Stimulated activated CD4-positive, alpha-beta T cell treated with anti-CD3 and anti-CD28 coated beads, Interleukin-2, amount 100 ng/mL, for 24 hours (primary cell): ENCODE results near the gene ATP6V0B.

Source experiments
- DNase-seq, 2 donors: peaks; one replicate each; pipeline ENCODE4 v3.0.0-alpha.2; 2020

Gene ATP6V0B

DNA sequence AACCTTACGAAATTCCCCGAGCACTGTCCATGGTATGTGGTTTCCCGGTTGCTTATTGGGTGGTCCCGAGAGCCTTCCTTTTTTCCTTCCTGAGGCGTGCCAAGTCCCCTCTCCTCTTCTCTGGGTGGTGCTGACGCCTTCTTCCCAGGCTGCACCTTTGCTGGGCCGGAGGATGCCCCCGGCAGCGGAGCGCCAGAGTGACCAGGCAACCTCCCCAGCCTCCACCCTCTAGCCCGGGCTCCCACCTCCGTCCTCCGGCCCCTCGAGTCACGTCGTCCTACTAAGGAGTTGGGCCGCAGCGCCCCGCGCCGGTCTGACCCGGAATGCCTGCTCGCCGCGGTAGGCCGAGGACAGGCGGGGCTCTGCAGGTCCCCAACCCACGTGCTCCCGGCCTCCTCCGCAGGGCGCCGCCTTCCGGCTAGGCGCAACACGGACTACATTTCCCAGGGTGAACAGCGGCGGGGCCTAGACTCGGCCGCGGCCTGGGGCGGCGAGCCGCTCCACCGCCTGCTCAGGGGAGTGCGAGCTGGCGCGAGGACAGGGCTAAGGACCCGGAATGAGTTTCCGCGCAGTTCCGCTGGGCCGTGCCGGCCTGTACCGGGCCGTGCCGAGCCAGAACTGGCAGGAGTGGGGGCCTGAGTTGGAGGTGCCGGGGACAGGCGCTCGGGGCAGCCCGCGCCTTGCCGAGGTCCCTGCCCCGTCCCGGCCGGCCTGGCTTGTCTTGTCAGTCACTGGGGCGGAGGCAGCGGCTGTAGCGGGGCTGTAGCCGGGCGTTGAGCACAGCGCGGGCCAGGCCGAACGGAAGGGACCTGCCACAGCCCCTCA is 28.3 kb upstream of the ATP6V0B start, which contains the start of gene IPO13:
Gene IPO13 (plus strand): TSS at position 715 of the 825 bp plus-strand sequence. CDS start 651 bp downstream, outside the sequence.
- peak; percentile 95 for DNase-seq

DNA sequence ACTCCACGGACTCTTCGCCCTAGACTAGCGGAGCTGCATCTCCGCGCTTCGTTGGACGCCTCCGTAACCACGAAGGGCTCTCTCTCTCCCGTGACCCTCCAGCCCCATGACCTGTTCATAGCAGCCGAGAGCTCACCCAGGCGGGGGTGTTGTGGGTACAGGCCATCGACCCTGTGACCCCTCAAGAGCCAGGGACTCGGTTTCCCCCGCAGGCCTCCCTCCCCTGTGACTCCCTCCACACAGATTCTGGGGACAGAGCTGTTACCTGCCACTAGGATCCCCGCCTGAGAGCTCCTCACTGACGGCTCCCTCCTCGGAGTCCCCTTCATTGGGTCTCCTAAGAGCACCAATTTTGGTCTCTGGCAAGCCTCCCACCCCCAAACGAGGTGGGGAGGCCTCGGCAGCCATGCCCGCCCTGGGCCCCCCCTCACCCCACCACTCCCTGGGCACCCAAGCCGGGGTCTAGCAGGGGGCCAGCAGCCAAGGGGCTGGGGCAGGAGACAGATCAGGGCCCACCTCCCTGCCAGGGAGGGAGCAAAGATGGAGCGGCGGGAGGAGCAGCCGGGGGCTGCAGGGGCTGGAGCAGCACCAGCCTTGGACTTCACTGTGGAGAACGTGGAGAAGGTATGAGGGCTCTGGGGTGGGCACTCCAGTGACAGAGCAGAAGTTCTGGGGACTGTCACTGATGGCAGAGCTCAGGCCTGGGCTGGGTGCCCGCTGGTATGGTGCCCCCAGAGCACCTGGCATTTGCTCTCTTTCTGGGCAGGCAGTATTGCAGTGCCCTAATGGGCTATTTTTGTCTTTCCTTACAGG is 27.5 kb upstream of the ATP6V0B start:
- DNase-seq, result no peak

DNA sequence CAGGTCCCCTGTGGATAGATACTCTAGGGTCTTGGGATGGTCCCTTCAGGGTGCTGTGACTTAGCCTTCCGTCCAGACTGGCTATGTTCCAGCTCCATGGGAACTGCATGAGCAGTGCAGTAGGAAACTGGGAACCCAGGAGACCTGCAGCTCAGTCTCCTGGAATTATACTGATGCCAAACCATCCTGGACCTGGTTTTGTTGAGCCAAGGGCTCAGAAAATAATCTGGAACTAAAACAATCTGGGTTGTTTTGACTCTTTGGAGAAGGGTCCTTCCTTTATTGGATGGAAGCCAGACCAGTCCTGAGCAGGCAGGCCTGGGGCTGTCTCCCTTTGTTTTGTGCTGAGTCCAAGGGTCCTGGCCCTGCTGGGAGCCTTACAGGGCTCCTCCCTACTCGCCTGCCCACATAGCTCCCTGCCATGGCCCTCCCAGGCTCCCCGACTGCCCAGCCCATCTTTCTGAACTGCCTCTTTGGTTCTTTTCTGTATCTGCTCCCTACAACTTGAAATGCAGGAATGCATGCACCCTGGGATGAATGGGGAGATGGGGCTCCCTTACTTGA is 26.8 kb upstream of the ATP6V0B start:
- DNase-seq, result no peak

DNA sequence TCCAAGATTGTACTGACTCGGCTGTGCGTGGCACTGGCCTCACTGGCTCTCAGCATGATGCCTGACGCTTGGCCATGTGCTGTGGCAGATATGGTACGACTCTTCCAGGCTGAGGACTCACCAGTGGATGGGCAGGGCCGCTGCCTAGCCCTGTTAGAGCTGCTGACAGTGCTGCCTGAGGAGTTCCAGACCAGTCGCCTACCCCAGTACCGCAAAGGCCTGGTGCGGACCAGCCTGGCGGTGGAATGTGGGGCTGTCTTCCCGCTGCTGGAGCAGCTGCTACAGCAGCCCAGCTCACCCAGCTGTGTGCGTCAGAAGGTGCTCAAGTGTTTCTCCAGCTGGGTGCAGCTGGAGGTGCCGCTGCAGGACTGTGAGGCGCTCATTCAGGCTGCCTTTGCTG is 25.1 kb upstream of the ATP6V0B start:
- DNase-seq, result no peak

DNA sequence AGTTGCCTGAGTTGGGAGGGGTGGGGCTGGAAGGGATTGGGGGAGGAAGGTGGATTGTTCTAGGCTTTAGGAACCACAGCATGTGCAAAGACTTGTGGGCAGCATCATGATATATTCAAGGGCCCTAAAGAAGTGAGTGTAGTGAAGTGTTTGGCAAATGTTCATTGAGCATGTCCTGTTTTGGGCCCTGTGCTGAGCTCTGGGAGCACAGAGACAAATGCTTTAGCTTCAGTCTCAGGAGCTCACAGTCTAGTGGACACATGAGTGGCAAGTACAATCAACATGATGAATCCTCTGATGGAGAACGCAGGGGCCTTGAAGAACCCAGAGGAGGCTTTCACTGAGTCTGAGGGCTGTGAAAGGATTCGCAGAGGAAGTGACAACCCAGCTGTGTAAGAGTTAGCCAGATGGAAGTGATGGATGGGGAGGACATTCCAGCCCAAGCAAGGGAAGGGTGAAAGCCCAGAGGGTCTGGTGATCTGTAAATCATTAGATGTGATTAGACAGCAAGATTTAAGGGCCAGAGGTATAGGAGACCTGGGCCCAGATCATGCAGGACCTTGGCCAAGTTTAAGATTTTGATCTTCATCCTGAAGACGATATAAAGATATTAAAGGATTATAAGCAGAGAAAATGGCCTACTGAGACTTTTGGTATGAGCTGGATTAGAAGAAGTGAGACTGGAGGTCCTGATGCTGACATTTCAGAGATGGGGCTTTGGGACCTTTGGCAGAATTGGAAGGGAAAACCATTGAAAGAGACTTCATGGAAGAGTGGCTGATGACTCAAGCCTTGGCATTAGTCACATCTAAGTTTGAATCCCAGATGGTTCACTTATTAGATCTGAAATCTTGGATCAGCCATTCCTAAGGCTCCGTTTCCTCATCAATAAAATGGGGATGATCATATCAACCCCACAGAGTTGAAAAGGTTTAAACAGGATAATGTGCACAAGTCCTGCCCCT is 23.5 kb upstream of the ATP6V0B start:
- no peak for DNase-seq

DNA sequence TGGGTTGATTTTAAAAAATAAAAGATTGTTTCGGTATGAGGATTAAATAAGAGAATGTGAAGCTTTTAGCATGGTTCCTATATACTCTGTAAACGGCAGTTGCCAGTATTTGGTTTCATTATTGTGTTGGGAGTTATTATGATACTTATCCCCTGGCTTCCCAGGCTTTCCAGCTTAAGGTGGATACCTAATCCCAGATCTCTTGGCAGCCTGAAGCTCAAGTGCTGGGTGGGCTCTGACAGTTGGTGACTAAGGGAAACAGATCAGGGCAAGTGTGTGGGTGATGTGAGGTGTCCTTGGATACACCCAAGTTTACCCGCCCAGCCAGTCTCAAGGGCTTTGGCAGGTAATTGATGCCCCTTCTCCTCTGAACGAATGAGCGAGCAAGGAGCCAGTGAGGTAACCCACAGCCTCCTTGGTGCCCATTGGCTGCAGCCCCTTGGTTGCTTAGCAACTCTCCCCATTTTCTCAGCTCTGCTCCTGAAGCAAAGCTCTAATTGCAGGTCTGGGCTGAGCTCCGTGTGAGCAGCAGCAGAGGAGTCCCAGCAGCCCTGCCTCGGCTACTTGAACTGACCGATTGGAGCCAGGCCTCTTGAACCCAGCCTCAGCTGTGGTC is 21.9 kb upstream of the ATP6V0B start:
- no peak for DNase-seq

DNA sequence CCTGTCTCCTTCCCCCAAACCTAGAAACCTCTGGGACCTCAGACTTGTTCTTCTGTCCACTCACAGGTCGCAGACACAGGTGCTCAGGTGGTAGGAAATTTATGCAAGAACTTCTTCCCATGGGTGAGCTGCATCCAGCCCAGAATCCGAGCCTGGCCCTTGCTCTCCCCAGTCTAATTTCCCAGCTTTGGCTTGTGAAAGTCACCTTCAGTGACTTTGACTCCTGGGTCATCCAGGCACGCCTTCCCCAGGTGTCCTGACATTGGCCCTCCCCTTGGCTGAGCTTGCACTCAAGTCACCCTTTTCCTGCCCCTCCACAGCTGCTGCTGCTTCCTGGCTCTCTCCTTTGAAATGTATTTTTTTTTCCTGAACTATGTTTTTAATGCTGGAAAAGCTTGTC is 21.4 kb upstream of the ATP6V0B start:
- DNase-seq, result no peak

DNA sequence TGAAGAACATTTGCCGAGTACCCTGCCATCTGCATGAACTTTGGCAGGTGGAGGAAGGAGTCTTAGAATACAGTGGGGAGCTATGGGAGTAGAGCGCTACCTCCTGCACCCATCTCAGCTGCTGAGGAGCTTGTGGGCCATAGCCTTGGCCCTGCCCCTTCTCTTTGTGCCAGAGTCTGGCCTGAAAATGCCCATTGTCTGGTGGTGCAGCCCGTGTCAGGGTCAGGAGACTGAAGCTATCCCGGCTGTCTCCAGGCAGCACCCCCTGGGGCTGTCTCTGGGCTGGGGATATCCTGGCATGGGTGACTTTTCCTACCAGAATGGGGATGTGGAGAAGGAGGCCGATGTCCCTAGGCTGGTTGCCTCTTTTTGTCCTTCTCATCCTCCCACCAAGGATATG is 20.7 kb upstream of the ATP6V0B start:
- no peak for DNase-seq

DNA sequence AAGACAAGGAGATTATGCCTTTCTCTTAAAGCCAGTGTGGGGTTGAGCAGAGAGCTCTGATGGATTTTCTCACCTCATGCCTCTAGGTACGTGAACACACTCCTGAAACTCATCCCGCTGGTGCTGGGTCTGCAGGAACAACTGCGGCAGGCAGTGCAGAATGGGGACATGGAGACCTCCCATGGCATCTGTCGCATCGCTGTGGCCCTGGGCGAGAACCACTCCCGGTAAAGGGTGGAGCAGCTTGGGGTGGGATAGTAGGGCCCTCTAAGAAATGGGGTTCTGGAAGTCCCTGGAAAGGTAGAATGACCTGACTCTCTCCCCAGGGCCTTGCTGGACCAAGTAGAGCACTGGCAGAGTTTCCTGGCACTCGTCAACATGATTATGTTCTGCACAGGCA is 18.5 kb upstream of the ATP6V0B start:
- no peak for DNase-seq

DNA sequence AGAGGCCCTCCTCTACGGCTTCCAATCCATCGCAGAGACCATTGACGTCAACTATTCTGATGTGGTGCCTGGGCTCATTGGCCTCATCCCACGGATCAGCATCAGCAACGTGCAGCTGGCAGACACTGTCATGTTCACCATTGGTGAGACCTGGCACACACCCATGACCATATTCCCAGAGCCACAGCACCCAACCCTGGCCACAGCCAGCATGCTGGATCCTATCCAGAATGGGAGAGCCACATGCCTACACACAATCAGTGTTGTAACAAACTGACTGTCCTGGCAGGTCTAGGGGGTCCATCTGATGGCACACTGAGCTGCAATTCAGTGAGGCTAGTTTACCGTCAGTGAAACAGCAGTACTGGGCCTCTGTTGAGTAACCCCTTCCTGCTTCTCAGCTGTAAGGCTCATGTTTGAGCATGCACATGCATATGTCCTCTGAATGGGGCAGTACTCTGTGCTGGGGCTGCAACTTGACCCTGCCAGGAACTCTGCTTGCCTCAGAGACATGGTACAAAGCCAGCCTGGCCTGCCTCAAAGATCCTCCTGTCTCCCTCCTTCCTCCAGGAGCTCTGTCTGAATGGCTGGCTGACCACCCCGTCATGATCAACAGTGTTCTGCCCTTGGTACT is 17.2 kb upstream of the ATP6V0B start:
- no peak for DNase-seq

DNA sequence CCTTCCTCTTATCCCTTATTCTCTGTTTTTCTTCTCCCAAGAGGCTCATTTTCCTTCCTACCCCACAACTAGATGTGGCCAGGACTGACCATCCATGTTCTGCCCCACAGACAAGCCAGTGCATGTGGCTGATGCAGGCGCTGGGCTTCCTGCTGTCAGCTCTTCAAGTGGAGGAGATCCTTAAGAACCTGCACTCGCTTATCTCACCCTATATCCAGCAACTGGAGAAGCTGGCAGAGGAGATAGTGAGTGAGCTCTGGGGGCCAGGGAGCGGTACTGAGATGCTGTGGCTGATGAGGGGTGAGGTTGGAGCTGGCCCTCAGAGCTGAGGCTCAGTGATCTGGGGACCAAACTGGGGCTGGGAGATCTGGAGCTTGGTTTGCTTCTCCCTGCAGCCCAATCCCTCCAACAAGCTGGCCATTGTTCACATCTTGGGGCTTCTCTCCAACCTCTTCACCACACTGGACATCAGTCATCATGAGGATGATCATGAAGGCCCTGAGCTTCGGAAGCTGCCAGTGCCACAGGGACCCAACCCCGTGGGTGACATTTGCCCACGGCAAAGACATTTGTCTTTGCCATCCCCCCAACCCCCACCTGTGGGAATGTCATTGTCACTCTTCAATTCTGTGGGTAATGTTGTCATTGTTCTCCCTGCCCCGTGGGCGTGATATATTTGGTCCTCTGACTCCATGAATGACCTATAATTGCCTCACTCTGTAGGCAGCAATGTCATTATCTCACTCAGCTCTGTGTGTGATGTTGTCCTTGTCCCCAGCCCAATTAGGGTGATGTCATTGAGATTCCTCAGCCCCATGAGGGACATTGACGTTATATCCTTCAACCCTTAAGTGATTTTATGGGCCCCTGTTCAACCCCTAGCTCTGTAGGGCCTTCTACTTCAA is 16.2 kb upstream of the ATP6V0B start:
- DNase-seq, result no peak

DNA sequence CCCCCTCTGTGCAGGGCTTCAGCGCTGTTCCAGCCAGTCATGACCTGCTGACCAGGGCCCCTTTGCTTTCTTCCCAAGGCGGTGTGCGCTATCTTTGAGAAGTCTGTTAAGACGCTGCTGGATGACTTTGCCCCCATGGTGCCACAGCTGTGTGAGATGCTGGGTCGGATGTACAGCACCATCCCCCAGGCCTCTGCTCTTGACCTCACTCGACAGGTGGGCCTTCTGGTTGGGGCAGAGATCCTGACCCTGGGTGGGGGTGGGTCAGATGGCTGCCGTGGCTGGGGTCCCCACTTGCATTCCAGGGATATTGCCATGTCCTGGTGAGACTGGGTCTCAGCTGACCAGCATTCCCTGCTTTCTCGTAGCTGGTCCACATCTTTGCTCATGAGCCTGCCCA is 14.0 kb upstream of the ATP6V0B start:
- no peak for DNase-seq

DNA sequence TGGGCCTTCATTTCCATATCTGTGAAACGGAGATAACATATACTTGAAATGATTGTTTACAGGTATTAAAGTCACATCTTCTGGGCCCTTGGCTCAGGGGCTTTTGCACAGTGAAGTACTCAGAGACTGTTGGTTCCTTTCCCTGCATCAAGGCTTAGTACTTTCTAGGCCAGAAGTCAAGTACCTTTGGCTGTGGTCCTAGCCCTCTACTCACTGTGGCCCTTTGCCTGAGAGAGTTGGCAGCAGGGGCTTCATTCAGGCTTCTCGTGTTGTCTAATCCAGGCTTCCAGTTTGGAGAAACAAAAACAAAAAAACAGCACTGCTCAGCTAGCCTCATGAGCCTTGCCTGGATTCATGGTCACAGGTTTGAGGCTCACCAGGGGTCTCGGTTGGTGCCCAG is 13.1 kb upstream of the ATP6V0B start:
- no peak for DNase-seq

DNA sequence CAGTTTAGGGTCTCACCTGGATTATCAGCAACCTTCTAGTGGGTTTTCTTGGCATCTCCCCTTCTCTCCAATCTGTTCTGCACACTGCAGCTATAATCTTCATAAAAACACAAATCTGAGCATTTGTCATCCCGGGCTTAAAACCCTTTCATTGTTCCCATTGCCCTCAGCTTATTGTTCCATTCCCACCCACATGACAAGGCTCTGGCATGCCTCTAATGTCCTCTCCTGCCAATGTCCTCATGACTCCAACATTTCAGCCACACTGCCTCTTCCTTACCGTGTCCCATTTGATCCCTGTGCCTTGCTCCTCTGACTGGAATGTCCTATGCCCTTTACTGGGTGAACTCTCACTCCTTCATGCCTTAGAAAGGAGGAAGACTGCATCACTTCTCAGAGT is 12.4 kb upstream of the ATP6V0B start:
- DNase-seq, result no peak

DNA sequence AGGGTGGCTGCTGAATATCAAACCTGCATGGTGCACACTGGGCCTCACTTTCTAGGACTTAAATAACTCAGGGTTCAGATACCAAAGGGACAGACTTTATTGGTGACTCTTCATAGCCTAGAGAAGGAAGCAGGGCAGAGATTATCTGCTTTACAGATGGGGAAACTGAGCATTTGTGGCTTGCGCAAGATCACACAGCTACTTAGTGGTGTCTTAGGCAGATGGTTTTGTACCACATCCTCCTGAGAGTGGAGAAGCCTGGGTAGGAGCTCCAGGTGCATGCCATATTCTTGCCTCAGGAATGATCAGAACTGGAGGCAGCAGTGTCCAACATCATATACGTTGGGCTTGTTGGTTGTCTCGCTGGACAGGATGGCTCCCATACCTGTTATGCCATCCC is 11.8 kb upstream of the ATP6V0B start:
- no peak for DNase-seq

DNA sequence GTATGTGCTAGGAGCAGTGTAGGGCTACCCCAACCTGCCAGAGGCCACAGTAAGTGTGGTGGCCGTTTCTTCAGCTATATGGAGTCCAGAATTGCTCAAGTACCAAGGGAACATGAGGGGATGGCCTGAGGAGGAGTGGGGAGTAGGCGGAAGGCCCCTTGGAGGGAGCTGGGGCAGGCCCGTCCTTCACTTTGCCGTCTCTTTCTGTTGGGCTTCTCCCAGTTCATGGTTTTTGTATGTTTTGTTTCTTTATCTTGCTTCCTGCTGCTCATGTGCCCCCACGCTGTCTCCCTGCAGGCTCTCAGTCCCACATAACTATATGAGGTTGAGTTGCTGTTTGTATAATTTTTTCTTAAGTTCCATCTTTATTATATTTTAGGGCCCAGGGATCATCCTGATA is 10.9 kb upstream of the ATP6V0B start:
- DNase-seq, result no peak

DNA sequence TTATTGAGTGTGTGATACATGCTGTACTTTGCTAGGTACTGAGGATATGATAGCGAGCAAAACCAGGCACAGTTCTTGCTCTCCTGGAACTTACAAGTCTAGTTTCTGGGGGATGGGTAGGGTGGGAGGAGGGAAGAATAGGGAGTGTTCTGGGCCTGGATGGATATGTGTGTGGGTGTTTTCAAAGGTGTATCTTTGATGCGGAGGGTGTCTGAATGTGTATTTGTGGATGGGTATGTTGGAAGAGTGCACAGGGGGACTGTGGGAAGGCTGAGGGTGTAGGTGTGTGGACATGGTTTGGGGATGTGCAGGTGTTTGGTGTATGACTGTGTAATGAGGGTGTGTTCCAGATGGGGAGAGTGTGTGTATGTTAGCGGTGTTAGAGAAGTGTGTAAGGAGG is 9.4 kb upstream of the ATP6V0B start:
- DNase-seq, result no peak

DNA sequence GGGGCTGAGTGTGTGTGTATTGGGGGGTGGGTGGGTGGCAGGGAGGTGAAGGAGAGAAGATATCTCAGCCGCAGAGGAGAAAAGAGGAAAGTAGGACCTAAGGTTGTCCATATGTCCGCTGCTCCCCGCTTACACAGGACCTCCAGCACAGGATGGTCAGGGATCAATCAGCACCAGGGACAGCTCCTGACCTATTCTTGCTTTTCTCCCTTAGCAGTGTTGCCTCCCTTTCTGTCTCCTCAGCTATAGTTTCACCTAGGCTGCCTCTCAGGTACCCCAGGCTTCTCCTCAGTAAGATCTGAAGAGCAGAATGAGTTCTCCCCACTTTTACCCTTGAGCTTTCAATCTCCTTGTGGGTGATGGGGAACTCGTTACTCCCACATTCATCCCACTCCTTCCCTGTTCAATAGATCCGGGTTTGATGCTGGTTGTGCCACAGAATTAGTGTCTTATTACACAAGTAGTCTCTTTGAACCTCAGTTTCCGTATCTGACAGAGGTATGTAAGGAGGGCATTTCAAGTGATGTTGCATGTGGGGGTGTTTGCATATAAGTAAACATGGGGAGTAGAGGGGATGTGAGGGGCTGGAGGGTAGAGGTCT is 6.3 kb upstream of the ATP6V0B start:
- DNase-seq, result peak; percentile 27 to 38

DNA sequence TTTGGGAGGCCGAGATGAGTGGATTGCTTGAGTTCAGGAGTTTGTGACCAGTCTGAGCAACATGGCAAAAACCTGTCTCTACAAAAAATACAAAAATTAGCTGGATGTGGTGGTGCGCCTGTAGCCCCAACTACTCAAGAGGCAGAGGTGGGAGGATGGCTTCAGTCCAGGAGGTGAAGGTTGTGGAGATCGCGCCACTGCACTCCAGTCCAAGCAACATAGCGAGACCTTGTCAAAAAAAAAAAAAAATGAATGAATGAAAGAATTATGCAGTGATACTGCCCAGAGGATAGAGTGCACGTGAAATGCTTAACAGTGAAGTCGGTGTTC is 5.4 kb upstream of the ATP6V0B start:
- no peak for DNase-seq

DNA sequence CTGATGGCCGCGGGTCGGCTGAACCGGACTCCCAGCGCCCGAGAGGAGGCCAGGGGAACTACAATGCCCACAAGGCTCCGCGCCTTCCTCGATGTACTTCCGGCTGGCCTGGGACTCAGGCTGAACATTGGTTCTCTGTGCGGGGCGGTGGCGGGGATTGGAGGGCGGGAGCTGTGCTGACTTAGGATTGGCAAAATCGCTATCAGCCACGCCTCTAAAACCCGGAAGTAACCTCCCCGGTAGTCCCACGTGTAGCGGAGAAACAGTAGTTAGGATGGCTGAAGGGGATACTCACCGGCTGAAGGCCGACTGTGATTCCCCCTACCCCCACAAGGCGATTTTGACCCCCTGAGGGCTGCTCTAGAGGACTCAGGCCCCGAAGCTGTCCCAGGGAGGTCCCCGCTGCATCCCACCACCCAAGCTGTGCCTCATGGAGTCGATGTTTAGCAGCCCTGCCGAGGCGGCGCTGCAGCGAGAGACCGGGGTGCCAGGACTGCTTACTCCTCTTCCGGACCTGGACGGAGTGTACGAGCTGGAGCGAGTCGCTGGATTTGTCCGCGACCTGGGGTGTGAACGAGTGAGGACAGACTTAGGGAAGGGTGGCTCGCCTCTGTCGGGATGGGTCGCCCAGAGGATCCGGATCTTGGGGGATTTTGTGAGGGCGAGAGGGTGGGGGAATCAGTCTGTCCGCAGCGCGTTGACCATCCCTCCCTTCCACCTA is 4.9 kb upstream of the ATP6V0B start, which contains the start of gene DPH2:
Gene DPH2 (plus strand): TSS at position 265 of the 721 bp plus-strand sequence. CDS start 166 bp downstream, at position 431.
- DNase-seq, result peak; percentile 97
